GM12878 (cell line): ENCODE measurements around the gene PSMC3IP. TPM values are rescaled to one million over a fixed set of nuclear protein-coding genes. Genes with fewer than 3 reads are reported as not detected.

Experiments used
- ATAC-seq: fragments of 200-7000 bp; cut with Tn5 transposase; 3 replicates; pipeline ENCODE4 v1.9.1; 2020; ENCODE audit warnings: mild to moderate bottlenecking, moderate library complexity
- BruUV-seq: library from RNA; stranded (reverse); fragments of 400-500 nt; replicated peaks from 2 replicates; lab custom pipeline; 2021; lab: Mats Ljungman, UMichigan
- CTCF ChIA-PET: fragments of 300-600 bp; sonication (Branson Sonifier 250); formaldehyde crosslinking; extraction: SDS; loops from one replicate; lab custom pipeline; 2021; ENCODE audit warnings: inconsistent platforms; lab: Yijun Ruan, JAX
- POLR2A ChIA-PET: fragments of 350-600 bp; formaldehyde crosslinking; extraction: SDS; loops from one replicate; lab custom pipeline; 2021; ENCODE audit warnings: inconsistent platforms; lab: Charles Lee
- RAD21 ChIA-PET: fragments of 300-600 bp; sonication (Branson Sonifier 250); formaldehyde crosslinking; loops from one replicate; lab custom pipeline; 2023; ENCODE audit warnings: antibody characterized with exemption; ENCODE audit not compliant: unreplicated experiment; lab: Charles Lee
- SMC1A ChIA-PET: fragments of 300-600 bp; sonication (Branson Sonifier 250); formaldehyde crosslinking; loops from one replicate; lab custom pipeline; 2023; ENCODE audit not compliant: unreplicated experiment, uncharacterized antibody; lab: Charles Lee
- DNase-seq: peaks from one replicate; pipeline ENCODE4 v3.0.0-alpha.2; 2011; ENCODE audit warnings: low read depth, low spot score
- FAIRE-seq: peaks from 3 replicates; lab custom pipeline; 2011; peaks lifted over from hg19 to GRCh38; lab: Jason Lieb, UNC
- H2AFZ ChIP-seq: 2 replicates; pipeline ENCODE4 v1.6.0; 2011; ENCODE audit warnings: low read depth, low read length, control low read depth; ENCODE audit not compliant: control insufficient read depth
- H3K27ac ChIP-seq: 2 replicates; pipeline ENCODE4 v1.5.1; 2011; ENCODE audit warnings: control low read depth; ENCODE audit not compliant: control insufficient read depth, insufficient read depth
- H3K27me3 ChIP-seq, 2 experiments: replicated peaks in 1 of 2; 2 replicates each; pipeline versions ENCODE4 v1.6.0 to v1.6.1; 2011; ENCODE audit warnings: low read length in 1 of 2; ENCODE audit not compliant: control insufficient read depth in 2 of 2, insufficient read depth in 2 of 2
- H3K36me3 ChIP-seq, 2 experiments: 2 replicates each; pipeline ENCODE4 v1.5.1; 2011; ENCODE audit warnings: low read length in 1 of 2; ENCODE audit not compliant: control insufficient read depth in 2 of 2, insufficient read depth in 2 of 2
- H3K4me1 ChIP-seq: 2 replicates; pipeline ENCODE4 v1.6.1; 2011; ENCODE audit warnings: mild to moderate bottlenecking, low read length, moderate library complexity, mixed read lengths; ENCODE audit not compliant: control insufficient read depth, insufficient read depth
- H3K4me2 ChIP-seq: 2 replicates; pipeline ENCODE4 v1.6.0; 2011; ENCODE audit warnings: control low read depth; ENCODE audit not compliant: control insufficient read depth, insufficient read depth
- H3K4me3 ChIP-seq: fragments of 200-600 bp; sonication (generic); 2 replicates; pipeline ENCODE4 v1.5.1; 2016
- H3K79me2 ChIP-seq: 2 replicates; pipeline ENCODE4 v1.6.0; 2011; ENCODE audit warnings: low read length; ENCODE audit not compliant: control insufficient read depth, insufficient read depth
- H3K9ac ChIP-seq: 2 replicates; pipeline ENCODE4 v1.8.0; 2011; ENCODE audit warnings: low read length, control low read depth, mixed read lengths; ENCODE audit not compliant: control insufficient read depth, insufficient read depth
- H3K9me3 ChIP-seq: replicated peaks from 3 replicates; pipeline ENCODE4 v1.5.1; 2011; ENCODE audit warnings: mild to moderate bottlenecking, low read length; ENCODE audit not compliant: control insufficient read depth, insufficient read depth
- H4K20me1 ChIP-seq: 2 replicates; pipeline ENCODE4 v1.6.0; 2011; ENCODE audit not compliant: control insufficient read depth, insufficient read depth
- ATF7 ChIP-seq: fragments of 450-650 bp; IDR thresholded peaks from 2 replicates; pipeline ENCODE4 v1.6.1; 2016; ENCODE audit warnings: low read depth, mild to moderate bottlenecking
- BCL3 ChIP-seq: IDR thresholded peaks from 2 replicates; pipeline ENCODE4 v1.6.1; 2011; ENCODE audit warnings: borderline replicate concordance, low read depth, mild to moderate bottlenecking, moderate library complexity, low read length; ENCODE audit not compliant: insufficient read depth, poor library complexity, severe bottlenecking
- CBX5 ChIP-seq: sonication (generic); IDR thresholded peaks from 2 replicates; pipeline ENCODE4 v1.6.1; 2016; ENCODE audit warnings: low read depth, moderate library complexity, mild to moderate bottlenecking, inconsistent platforms
- DPF2 ChIP-seq: fragments of 450-650 bp; IDR thresholded peaks from 2 replicates; pipeline ENCODE4 v1.6.1; 2017; ENCODE audit warnings: mild to moderate bottlenecking
- EED ChIP-seq: sonication (generic); IDR thresholded peaks from 2 replicates; pipeline ENCODE4 v1.6.1; 2016; ENCODE audit warnings: antibody characterized with exemption, low read depth
- EP300 ChIP-seq, 2 experiments: fragments of 150-350 bp in 1 of 2; IDR thresholded peaks; 2 replicates each; pipeline ENCODE4 v1.6.1; 2011 to 2012; ENCODE audit warnings: low read depth in 2 of 2, low read length in 2 of 2, borderline replicate concordance in 1 of 2, improper control_type of control experiment in 1 of 2, inconsistent platforms in 1 of 2; ENCODE audit not compliant: control insufficient read depth in 1 of 2
- ESRRA ChIP-seq: IDR thresholded peaks from 2 replicates; pipeline ENCODE4 v1.6.1; 2012; ENCODE audit warnings: mild to moderate bottlenecking, low read length, improper control_type of control experiment
- IKZF1 ChIP-seq: fragments of 450-650 bp; conservative IDR thresholded peaks from 2 replicates; pipeline ENCODE4 v1.6.1; 2017; ENCODE audit warnings: antibody characterized with exemption, mild to moderate bottlenecking
- IRF4 ChIP-seq: IDR thresholded peaks from 2 replicates; pipeline ENCODE4 v1.6.1; 2011; ENCODE audit warnings: low read depth, low read length
- KAT2A ChIP-seq: conservative IDR thresholded peaks from 2 replicates; pipeline ENCODE4 v1.6.1; 2011; ENCODE audit warnings: low read depth, low read length; ENCODE audit not compliant: control insufficient read depth
- KDM1A ChIP-seq: fragments of 200-600 bp; sonication (generic); IDR thresholded peaks from 2 replicates; pipeline ENCODE4 v1.6.1; 2016; ENCODE audit warnings: borderline replicate concordance
- MXI1 ChIP-seq: fragments of 150-350 bp; IDR thresholded peaks from 2 replicates; pipeline ENCODE4 v1.6.1; 2011; ENCODE audit warnings: low read depth, mild to moderate bottlenecking, inconsistent platforms, low read length, improper control_type of control experiment
- MYB ChIP-seq: fragments of 150-350 bp; IDR thresholded peaks from 2 replicates; pipeline ENCODE4 v1.6.1; 2014; ENCODE audit warnings: mild to moderate bottlenecking, low read depth, low read length, borderline replicate concordance
- NFYA ChIP-seq: IDR thresholded peaks from 2 replicates; pipeline ENCODE4 v1.6.1; 2011; ENCODE audit warnings: low read depth, mild to moderate bottlenecking, low read length, improper control_type of control experiment, borderline replicate concordance
- NFYB ChIP-seq: IDR thresholded peaks from 2 replicates; pipeline ENCODE4 v1.6.1; 2011; ENCODE audit warnings: low read depth, mild to moderate bottlenecking, low read length, improper control_type of control experiment, moderate library complexity; ENCODE audit not compliant: insufficient read depth
- PML ChIP-seq: IDR thresholded peaks from 2 replicates; pipeline ENCODE4 v1.6.1; 2012; ENCODE audit warnings: low read length, inconsistent platforms
- RBBP5 ChIP-seq: fragments of 200-600 bp; sonication (generic); conservative IDR thresholded peaks from 2 replicates; pipeline ENCODE4 v1.6.1; 2016
- RFX5 ChIP-seq: IDR thresholded peaks from 2 replicates; pipeline ENCODE4 v1.6.1; 2011; ENCODE audit warnings: low read depth, low read length, improper control_type of control experiment
- SREBF1 ChIP-seq: IDR thresholded peaks from 2 replicates; pipeline ENCODE4 v1.6.1; 2012; ENCODE audit warnings: mild to moderate bottlenecking, low read length
- SUPT20H ChIP-seq: IDR thresholded peaks from 2 replicates; pipeline ENCODE4 v1.6.1; 2011; ENCODE audit warnings: low read depth, mild to moderate bottlenecking, low read length, moderate library complexity, borderline replicate concordance; ENCODE audit not compliant: control insufficient read depth
- TCF3 ChIP-seq: IDR thresholded peaks from 2 replicates; pipeline ENCODE4 v1.6.1; 2012; ENCODE audit warnings: low read depth, mild to moderate bottlenecking, low read length, borderline replicate concordance; ENCODE audit not compliant: insufficient read depth
- WRNIP1 ChIP-seq: IDR thresholded peaks from 2 replicates; pipeline ENCODE4 v1.6.1; 2011; ENCODE audit warnings: low read depth, low read length, improper control_type of control experiment, borderline replicate concordance
- YY1 ChIP-seq: IDR thresholded peaks from 2 replicates; pipeline ENCODE4 v1.6.1; 2011; ENCODE audit warnings: low read depth, mild to moderate bottlenecking, low read length
- ZBED1 ChIP-seq: IDR thresholded peaks from 2 replicates; pipeline ENCODE4 v1.6.1; 2016; ENCODE audit warnings: borderline replicate concordance
- ZNF24 ChIP-seq: fragments of 450-650 bp; IDR thresholded peaks from 2 replicates; pipeline ENCODE4 v1.6.1; 2017; ENCODE audit warnings: antibody characterized with exemption, mild to moderate bottlenecking
- WGBS: methylation state at CpG from one replicate; pipeline ENCODE4 v1.1.6; 2016; ENCODE audit warnings: low lambda C conversion rate; ENCODE audit not compliant: insufficient replicate concordance, insufficient coverage; ENCODE audit errors: missing lambda C conversion rate; 5-methylcytosine and 5-hydroxymethylcytosine counted together
- in situ Hi-C: fragments of 300-500 bp; cut with MboI; formaldehyde crosslinking; loops from 9 replicates; pipeline ENCODE4 v1.14.3; 2018; ENCODE audit warnings: mixed read lengths
- intact Hi-C: fragments of 100-400 bp; cut with micrococcal nuclease; formaldehyde crosslinking; loops from one replicate; pipeline ENCODE4 v1.14.2; 2022; ENCODE audit not compliant: unreplicated experiment
- polyA plus RNA-seq, 11 experiments: library from polyadenylated mRNA; depleted of rRNA in 4 of 11; unstranded in 6 of 11; stranded (reverse) in 5 of 11; fragments of >200 nt; fragmentation: Nextera tagmentation in 4 of 11; fragmentation: Illumina TruSeq in 1 of 11; extraction: Ambion mirVana in 4 of 11; extraction: Trizol in 1 of 11; gene quantifications; 1 replicate in 1 of 11; 2 replicates in 10 of 11; pipeline versions ENCODE4 v1.2.1 to v1.2.3, GENCODE V29; 2011 to 2016; ENCODE audit warnings: inconsistent platforms in 2 of 11, missing spikeins in 2 of 11, low read depth in 1 of 11
- total RNA-seq, 4 experiments: library from RNA; depleted of rRNA in 3 of 4; stranded (reverse); fragments of >200 nt in 3 of 4; fragmentation: Illumina TruSeq in 1 of 4; extraction: Trizol in 1 of 4; gene quantifications; 2 replicates each; pipeline versions ENCODE4 v1.2.1 to v1.2.3, GENCODE V29; 2013 to 2021

Gene PSMC3IP
- total and polyA plus RNA-seq, 10 of the 15 experiments (the other 5 are each of a cell fraction or from before 2014, with no cell fraction given), result 6.8 to 34.5 (median 17.7) TPM

DNA sequence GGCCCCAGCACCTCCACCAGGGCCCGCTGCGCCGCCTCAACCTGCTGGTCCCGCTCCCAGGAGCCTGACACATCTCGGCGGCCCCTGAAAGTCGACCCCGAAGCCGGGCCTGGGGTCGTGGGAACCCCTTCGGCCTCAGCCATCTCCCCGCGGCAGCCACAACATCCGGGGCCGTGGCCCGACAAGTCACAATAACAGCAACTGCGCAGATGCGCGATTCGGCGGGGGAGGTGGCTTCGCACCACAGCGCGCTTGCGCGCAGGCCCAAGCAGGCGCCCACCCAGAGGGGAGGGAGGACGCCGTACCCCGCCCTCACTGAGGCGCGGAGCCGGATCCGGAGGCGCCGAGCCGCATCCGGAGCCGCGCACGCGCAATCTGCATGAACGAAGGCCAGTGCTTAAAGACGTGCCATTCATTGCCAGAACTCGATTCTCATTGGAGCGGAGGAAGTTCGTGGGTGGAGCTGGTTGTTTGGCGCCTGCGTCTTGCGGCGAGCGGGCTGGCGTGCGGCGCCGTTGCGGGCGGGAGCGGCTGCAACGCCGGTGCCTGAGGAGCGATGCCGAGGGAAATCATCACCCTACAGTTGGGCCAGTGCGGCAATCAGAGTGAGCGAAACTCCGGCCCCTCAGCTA, 31.8 kb upstream of the PSMC3IP start, which contains the start of the genes RETREG3 and TUBG1:
Gene RETREG3, minus strand, starts transcription at position 193 of the 632 bp plus-strand sequence. Its CDS starts 50 bp downstream, at position 143.
Gene TUBG1, plus strand, starts transcription at position 502 of the 632 bp plus-strand sequence. Its CDS starts 55 bp downstream, at position 557.
- in situ Hi-C loops, result loop anchor here (25.0 kb wide), 1 partner anchor 603 kb away; the partner anchor contains the start of gene TMEM106A
- no peak for TF ChIP-seq RBBP5
- no peak for TF ChIP-seq ATF7
- peak; percentile 66; the same call in 1 of the 2 replicates for TF ChIP-seq PML
- TF ChIP-seq MXI1, result peak; percentile 70
- TF ChIP-seq IRF4, result no peak
- TF ChIP-seq IKZF1, result peak; percentile 76
- TF ChIP-seq WRNIP1, result no peak
- no peak; the same call in 1 of the 2 replicates for TF ChIP-seq RFX5
- TF ChIP-seq ZNF24, result no peak
- TF ChIP-seq NFYA, result no peak
- no peak for TF ChIP-seq KAT2A
- no peak for TF ChIP-seq BCL3
- no peak for TF ChIP-seq EED
- peak; percentile 61 for TF ChIP-seq YY1
- TF ChIP-seq MYB, result no peak
- TF ChIP-seq SREBF1, result no peak
- no peak for TF ChIP-seq SUPT20H
- TF ChIP-seq EP300 (IDR thresholded peaks at IDR 0.05; ENCODE audit: borderline replicate concordance in 1 of 2, control insufficient read depth in 1 of 2, low read depth in 2 of 2, low read length in 2 of 2), result no peak
- no peak for TF ChIP-seq ESRRA
- TF ChIP-seq DPF2, result peak; percentile 55; the same call in 1 of the 2 replicates
- TF ChIP-seq TCF3, result 0 out of 2 replicates have a peak, but pooled peaks have one; percentile 20
- TF ChIP-seq ZBED1, result no peak
- TF ChIP-seq KDM1A, result no peak
- peak; percentile 70; the same call in 1 of the 2 replicates for TF ChIP-seq NFYB
- TF ChIP-seq CBX5, result no peak

More for the DNA sequence above, 31.8 kb upstream of the PSMC3IP start, which contains the start of the genes RETREG3 and TUBG1:
- under 1% methylated on average over 66 of the region's 66 CpGs for WGBS
- ChIA-PET POLR2A (interaction anchor here (0.6 to 6.9 kb wide), 17 partner anchors 10 to 165 kb away, joined by 3 to 93 read pairs (median 4); partner anchors contain the start of genes CCR10, COASY, PLEKHH3 and PSMC3IP), SMC1A (interaction anchor here (0.6 to 7.1 kb wide), 12 partner anchors 11 to 183 kb away, joined by 3 to 96 read pairs (median 4); partner anchors contain the start of genes CCR10, PLEKHH3, PSMC3IP and RAMP2), RAD21 (interaction anchor here (0.6 to 6.8 kb wide), 11 partner anchors 9 to 117 kb away, joined by 3 to 57 read pairs (median 7); partner anchors contain the start of genes CCR10, PLEKHH3 and PSMC3IP), CTCF (interaction anchor here (0.7 to 3.5 kb wide), 10 partner anchors 10 to 560 kb away, joined by 3 to 49 read pairs (median 6); partner anchors contain the start of genes CCR10, PLEKHH3, PSMC3IP and TUBG2)
- H2AFZ ChIP-seq, result peak within 1 kb of the TSS; percentile 94
- H3K27me3 ChIP-seq, result no peaks in the 10 kb centered on the region
- FAIRE-seq (peak; percentile 99), DNase-seq (peak; percentile 98), ATAC-seq (peak; percentile 90)
- H4K20me1 ChIP-seq, result no peaks in the 10 kb centered on the region
- H3K36me3 ChIP-seq, result peaks cover 6 to 12% of the 10 kb centered on the region in 2 experiments
- H3K4me1 ChIP-seq, result no peaks in the 10 kb centered on the region; the same call in 1 of the 2 replicates
- H3K4me2 ChIP-seq, result peak within 1 kb of the TSS; percentile 93
- peak within 1 kb of the TSS; percentile 86 for H3K9ac ChIP-seq
- H3K79me2 ChIP-seq, result peaks cover 60% of the 10 kb centered on the region
- H3K4me3 ChIP-seq, result peak within 1 kb of the TSS; percentile 98
- H3K27ac ChIP-seq, result peak within 1 kb of the TSS; percentile 90
- H3K9me3 ChIP-seq, result no peaks in the 10 kb centered on the region
- intact Hi-C loops, result loop anchor here (1.0 to 2.0 kb wide), 2 partner anchors 30 to 68 kb away; no protein-coding TSS in a partner anchor
- BruUV-seq, result no TSS peak
